Fibroblast of the aortic adventitia (primary cell): ENCODE measurements around the gene MSX2. TPM values are rescaled to one million over a fixed set of nuclear protein-coding genes. Genes with fewer than 3 reads are reported as not detected.

Source experiments
- DNase-seq: peaks from one replicate; pipeline ENCODE4 v3.0.0-alpha.2; 2010; ENCODE audit warnings: low read depth
- H3K4me3 ChIP-seq: 2 replicates; pipeline ENCODE4 v1.5.1; 2011; ENCODE audit warnings: low read depth, mild to moderate bottlenecking, control low read depth, low read length, moderate library complexity
- CTCF ChIP-seq: IDR thresholded peaks from 2 replicates; pipeline ENCODE4 v1.5.1; 2011; ENCODE audit warnings: mild to moderate bottlenecking, low read length, control low read depth, inconsistent platforms; ENCODE audit not compliant: insufficient read depth
- total RNA-seq: library from RNA; depleted of rRNA; stranded (reverse); fragments of >200 nt; gene quantifications from 2 replicates; pipeline ENCODE4 v1.2.3, GENCODE V29; 2012; ENCODE audit warnings: low replicate concordance

Gene MSX2
- total RNA-seq, 1 donor, result under 0.01 TPM

GRCh38 chr5:174726916-174727793, 2.8 kb downstream of the MSX2 start:
- DNase-seq, result no peak
- TF ChIP-seq CTCF, result no peak
- H3K4me3 ChIP-seq, result no peak overlapping the region

- no peak overlapping the region for H3K4me3 ChIP-seq
- DNase-seq, result no peak
- no peak for TF ChIP-seq CTCF
These were observed 3.7 kb downstream of the MSX2 start for GRCh38 chr5:174727794-174728680.

GRCh38 chr5:174729075-174729680, 4.8 kb downstream of the MSX2 start:
- TF ChIP-seq CTCF, result no peak
- DNase-seq, result no peak
- H3K4me3 ChIP-seq, result no peak overlapping the region

- no peak overlapping the region for H3K4me3 ChIP-seq
These were observed 7.0 kb downstream of the MSX2 start for GRCh38 chr5:174731214-174732035.

GRCh38 chr5:174732036-174733020, 7.9 kb downstream of the MSX2 start:
- no peak for TF ChIP-seq CTCF
- H3K4me3 ChIP-seq, result no peak overlapping the region
- DNase-seq, result no peak

More at GRCh38 chr5:174731214-174732035, 7.0 kb downstream of the MSX2 start:
- DNase-seq, result no peak
- TF ChIP-seq CTCF, result no peak
